ENCODE results near the gene SLC22A4. TPM values are rescaled to one million over a fixed set of nuclear protein-coding genes. Genes with fewer than 3 reads are reported as not detected.

The SLC22A4 gene
- total and polyA plus RNA-seq, 2 of the 8 experiments (the other 6 are each of a cell fraction or from before 2014, with no cell fraction given), result 0.45 to 0.60 TPM

- Histone ChIP-seq H3K36me3 (ENCODE audit: control insufficient read depth in 2 of 4, insufficient read depth in 4 of 4, low read length in 3 of 4) (no peaks in the 10 kb centered on the region), H3K23ac (ENCODE audit: insufficient read length) (no peak overlapping the region), H3K4me2 (ENCODE audit: insufficient read depth in 1 of 2, low read depth in 2 of 2, low read length in 2 of 2) (no peak overlapping the region), H3K79me1 (ENCODE audit: low read depth, low read length) (no peaks in the 10 kb centered on the region), H2BK12ac (ENCODE audit: low read depth, low read length) (no peak overlapping the region), H4K20me1 (replicated peaks in 1 of 2; ENCODE audit: control insufficient read depth in 1 of 2, insufficient read depth in 2 of 2, low read length in 2 of 2) (no peaks in the 10 kb centered on the region), H2BK120ac (replicated peaks; ENCODE audit: low read depth, low read length) (no peak overlapping the region), H3K23me2 (ENCODE audit: low read depth, low read length) (no peaks in the 10 kb centered on the region), H3K4me1 (replicated peaks in 1 of 4; ENCODE audit: control insufficient read depth in 3 of 4, insufficient read depth in 4 of 4, low read length in 3 of 4) (peaks cover 0 to 2% (median 1%) of the 10 kb centered on the region in 4 experiments; a peak in 2 of 7 replicates), H3K27me3 (replicated peaks in 1 of 4; ENCODE audit: control insufficient read depth in 3 of 4, extremely low read depth in 1 of 4, insufficient read depth in 3 of 4, low read length in 3 of 4) (no peaks in the 10 kb centered on the region), H3K79me2 (ENCODE audit: control insufficient read depth in 1 of 2, insufficient read depth in 2 of 2, low read length in 2 of 2) (no peaks in the 10 kb centered on the region), H4K5ac (ENCODE audit: insufficient read length, low read depth, low read length) (no peak overlapping the region), H3K18ac (ENCODE audit: extremely low read depth, low read length) (no peak overlapping the region), H3K14ac (ENCODE audit: insufficient read length) (no peak overlapping the region), H2BK5ac (ENCODE audit: low read depth, low read length) (no peak overlapping the region), H2BK20ac (ENCODE audit: low read length) (no peak overlapping the region), H2AK5ac (ENCODE audit: low read depth, low read length) (no peak overlapping the region), H3K9ac (replicated peaks in 1 of 4; ENCODE audit: extremely low read depth in 1 of 4, low read depth in 3 of 4, low read length in 3 of 4) (no peak overlapping the region), H3K4me3 (ENCODE audit: extremely low read depth in 1 of 4, insufficient read depth in 2 of 4, low read depth in 3 of 4, low read length in 4 of 4) (no peak overlapping the region), H4K91ac (replicated peaks; ENCODE audit: insufficient read length, low read length) (no peak overlapping the region), H3K27ac (ENCODE audit: low read depth, low read length) (no peak overlapping the region), H2AFZ (ENCODE audit: low read length) (no peak overlapping the region), H3K9me3 (ENCODE audit: insufficient read depth in 2 of 2, low read depth in 1 of 2, low read length in 1 of 2) (no peaks in the 10 kb centered on the region), H3K4ac (replicated peaks; ENCODE audit: insufficient read length, low read depth, low read length) (no peak overlapping the region), H3K56ac (replicated peaks; ENCODE audit: insufficient read length, low read depth, low read length) (no peak overlapping the region), H4K8ac (ENCODE audit: extremely low read depth, insufficient read depth, low read length) (no peak overlapping the region), H2BK15ac (ENCODE audit: low read length) (no peak overlapping the region)
- DNase-seq (ENCODE audit: low read depth in 1 of 2, low spot score in 2 of 2) (no peak), FAIRE-seq (no peak)
- CTCF ChIA-PET (ENCODE audit: partially characterized antibody), result interaction anchor here (0.9 to 4.4 kb wide), 7 partner anchors 15 to 200 kb away, joined by 3 to 44 read pairs (median 4); no protein-coding TSS in a partner anchor
- POLR2A ChIA-PET (ENCODE audit: partially characterized antibody), result interaction anchor here (1.3 to 2.8 kb wide), 3 partner anchors 10 to 28 kb away, joined by 3 to 10 read pairs (median 5); partner anchors contain the start of gene SLC22A4
- TF ChIP-seq CBX8 (IDR thresholded peaks at IDR 0.05; ENCODE audit: borderline replicate concordance, low read depth, low read length), result no peak
- TF ChIP-seq SUZ12 (IDR thresholded peaks at IDR 0.05; ENCODE audit: low read length), result no peak
- no peak for TF ChIP-seq HDAC2 (IDR thresholded peaks at IDR 0.05; ENCODE audit: borderline replicate concordance in 1 of 2, low read depth in 2 of 2, low read length in 2 of 2)
- TF ChIP-seq RXRA (IDR thresholded peaks at IDR 0.05; ENCODE audit: insufficient read depth, low read depth, low read length), result no peak
- no peak for TF ChIP-seq FOSL1 (IDR thresholded peaks at IDR 0.05; ENCODE audit: insufficient read depth, low read depth, low read length)
- no peak for TF ChIP-seq POU5F1 (IDR thresholded peaks at IDR 0.05; ENCODE audit: low read depth, low read length)
- WGBS, 2 experiments (ENCODE audit: extremely low coverage in 1 of 2, insufficient coverage in 1 of 2, insufficient read length in 1 of 2, insufficient replicate concordance in 2 of 2, low coverage in 1 of 2, low lambda C conversion rate in 2 of 2, missing lambda C conversion rate in 1 of 2), result 72% methylated on average over 7 of the region's 8 CpGs; no CpG with 5 or more reads in 1 of the 2 experiments
Observed at GRCh38 chr5:132265336-132266030, 28.7 kb upstream of the SLC22A4 start.

Data from H1 (cell line).